SK-N-SH (cell line): ENCODE measurements around the gene CREB3L1. TPM values are rescaled to one million over a fixed set of nuclear protein-coding genes. Genes with fewer than 3 reads are reported as not detected.

Experiments
- CTCF ChIA-PET: fragments of 300-600, 350-600 bp; formaldehyde crosslinking; extraction: SDS; loops from one replicate; lab custom pipeline; 2021; lab: Yijun Ruan, JAX
- POLR2A ChIA-PET: fragments of 350-600 bp; sonication (Branson Sonifier 250); formaldehyde crosslinking; extraction: SDS; loops from one replicate; lab custom pipeline; 2020; ENCODE audit warnings: antibody characterized with exemption, inconsistent platforms; lab: Yijun Ruan, JAX
- DNase-seq: peaks from one replicate; pipeline ENCODE4 v3.0.0; 2012
- H2AFZ ChIP-seq: fragments of 200-600 bp; sonication (generic); 2 replicates; pipeline ENCODE4 v1.8.1; 2016; ENCODE audit warnings: antibody characterized with exemption, mild to moderate bottlenecking, low read depth
- H3F3A ChIP-seq: fragments of 200-600 bp; sonication (generic); replicated peaks from 2 replicates; pipeline ENCODE3; 2016; ENCODE audit warnings: antibody characterized with exemption, mild to moderate bottlenecking; ENCODE audit not compliant: insufficient read depth
- H3K27ac ChIP-seq, 2 experiments: fragments of 200-500 bp in 1 of 2; fragments of 200-600 bp in 1 of 2; sonication (Bioruptor generic) in 1 of 2; sonication (generic), shearing (Covaris generic) in 1 of 2; 2 replicates each; pipeline versions ENCODE4 v1.5.1 to v1.6.1; 2014 to 2016; ENCODE audit warnings: low read depth in 2 of 2, inconsistent platforms in 1 of 2, low read length in 1 of 2, mild to moderate bottlenecking in 1 of 2, mixed read lengths in 1 of 2
- H3K27me3 ChIP-seq: fragments of 200-600 bp; sonication (generic), shearing (Covaris generic); 2 replicates; pipeline ENCODE4 v1.6.1; 2016; ENCODE audit warnings: mixed run types; ENCODE audit not compliant: insufficient read depth
- H3K36me3 ChIP-seq, 2 experiments: fragments of 200-500 bp in 1 of 2; fragments of 200-600 bp in 1 of 2; sonication (Bioruptor generic) in 1 of 2; sonication (generic) in 1 of 2; replicated peaks in 1 of 2; 2 replicates each; pipeline versions ENCODE3 to v1.5.1; 2014 to 2016; ENCODE audit warnings: low read length in 1 of 2, mild to moderate bottlenecking in 1 of 2; ENCODE audit not compliant: insufficient read depth in 2 of 2, control insufficient read depth in 1 of 2
- H3K4me1 ChIP-seq, 2 experiments: fragments of 200-500 bp in 1 of 2; fragments of 200-600 bp in 1 of 2; sonication (Bioruptor generic) in 1 of 2; sonication (generic), shearing (Covaris generic) in 1 of 2; 2 replicates each; pipeline versions ENCODE4 v1.5.1 to v1.6.1; 2014 to 2016; ENCODE audit warnings: low read depth in 1 of 2, low read length in 1 of 2, mixed run types in 1 of 2; ENCODE audit not compliant: insufficient read depth in 2 of 2, control insufficient read depth in 1 of 2
- H3K4me2 ChIP-seq: fragments of 200-600 bp; sonication (generic), shearing (Covaris generic); 2 replicates; pipeline ENCODE4 v1.6.1; 2017; ENCODE audit warnings: mixed run types
- H3K4me3 ChIP-seq, 2 experiments: fragments of 200-500 bp in 1 of 2; fragments of 200-600 bp in 1 of 2; sonication (Bioruptor generic) in 1 of 2; sonication (generic), shearing (Covaris generic) in 1 of 2; 2 replicates each; pipeline versions ENCODE4 v1.5.1 to v1.8.1; 2014 to 2016; ENCODE audit warnings: low read depth in 2 of 2, inconsistent platforms in 1 of 2, low read length in 1 of 2, mild to moderate bottlenecking in 1 of 2, mixed read lengths in 1 of 2, moderate library complexity in 1 of 2
- H3K79me2 ChIP-seq: fragments of 200-600 bp; sonication (generic); 2 replicates; pipeline ENCODE4 v1.8.1; 2017; ENCODE audit warnings: mild to moderate bottlenecking; ENCODE audit not compliant: insufficient read depth
- H3K9ac ChIP-seq: fragments of 200-600 bp; sonication (generic); 2 replicates; pipeline ENCODE4 v1.6.1; 2017; ENCODE audit warnings: mixed run types
- H3K9me2 ChIP-seq: fragments of 200-600 bp; sonication (generic); 2 replicates; pipeline ENCODE4 v1.6.1; 2017; ENCODE audit warnings: mixed run types
- H3K9me3 ChIP-seq: fragments of 200-600 bp; sonication (generic); 2 replicates; pipeline ENCODE4 v1.6.1; 2017; ENCODE audit warnings: mixed run types, mild to moderate bottlenecking, moderate library complexity
- H4K20me1 ChIP-seq: fragments of 200-600 bp; sonication (generic); 2 replicates; pipeline ENCODE4 v1.6.1; 2017; ENCODE audit warnings: mild to moderate bottlenecking, mixed run types; ENCODE audit not compliant: insufficient read depth
- CHD2 ChIP-seq: fragments of 150-350 bp; IDR thresholded peaks from 2 replicates; pipeline ENCODE4 v1.6.1; 2018; ENCODE audit warnings: low read length; ENCODE audit not compliant: partially characterized antibody
- ELF1 ChIP-seq: IDR thresholded peaks from 2 replicates; pipeline ENCODE4 v1.4.0; 2012
- EP300 ChIP-seq, 2 experiments: IDR thresholded peaks; 2 replicates each; pipeline versions ENCODE4 v1.4.0 to v1.6.1; 2012; ENCODE audit warnings: borderline replicate concordance in 1 of 2, low read depth in 1 of 2, low read length in 1 of 2
- EZH2phosphoT487 ChIP-seq: fragments of 200-600 bp; sonication (generic); IDR thresholded peaks from 2 replicates; pipeline ENCODE4 v1.6.1; 2017; ENCODE audit warnings: low read depth, mixed run types, mild to moderate bottlenecking, antibody characterized with exemption, moderate library complexity, borderline replicate concordance
- FOSL2 ChIP-seq: IDR thresholded peaks from 2 replicates; pipeline ENCODE4 v1.4.0; 2012; ENCODE audit warnings: low read depth, mild to moderate bottlenecking, moderate library complexity, borderline replicate concordance
- FOXM1 ChIP-seq: IDR thresholded peaks from 2 replicates; pipeline ENCODE4 v1.4.0; 2012; ENCODE audit warnings: low read depth, mild to moderate bottlenecking
- GABPA ChIP-seq: IDR thresholded peaks from 2 replicates; pipeline ENCODE4 v1.4.0; 2012; ENCODE audit warnings: low read depth, mild to moderate bottlenecking
- GATA2 ChIP-seq: sonication (generic); formaldehyde crosslinking; IDR thresholded peaks from 2 replicates; pipeline ENCODE4 v1.5.0; 2020; ENCODE audit warnings: mild to moderate bottlenecking, missing genetic modification reagents
- JUND ChIP-seq: IDR thresholded peaks from 2 replicates; pipeline ENCODE4 v1.4.0; 2012
- MEF2A ChIP-seq: IDR thresholded peaks from 2 replicates; pipeline ENCODE4 v1.4.0; 2012; ENCODE audit warnings: low read depth, borderline replicate concordance
- RAD21 ChIP-seq: IDR thresholded peaks from 2 replicates; pipeline ENCODE4 v1.6.1; 2012; ENCODE audit warnings: mild to moderate bottlenecking, low read length
- RCOR1 ChIP-seq: fragments of 150-350 bp; IDR thresholded peaks from 2 replicates; pipeline ENCODE4 v1.6.1; 2017; ENCODE audit warnings: antibody characterized with exemption, low read length
- REST ChIP-seq: IDR thresholded peaks from 2 replicates; pipeline ENCODE4 v1.6.1; 2012; ENCODE audit warnings: mild to moderate bottlenecking, low read depth, low read length, moderate library complexity
- RFX5 ChIP-seq: IDR thresholded peaks from 2 replicates; pipeline ENCODE4 v1.6.1; 2012; ENCODE audit warnings: mild to moderate bottlenecking, improper control_type of control experiment, low read length
- SIN3A ChIP-seq: IDR thresholded peaks from 2 replicates; pipeline ENCODE4 v1.6.1; 2012; ENCODE audit warnings: low read depth, mild to moderate bottlenecking, low read length, moderate library complexity, borderline replicate concordance
- TCF12 ChIP-seq: IDR thresholded peaks from 2 replicates; pipeline ENCODE4 v1.4.0; 2012
- ZBTB33 ChIP-seq: IDR thresholded peaks from 2 replicates; pipeline ENCODE4 v1.4.0; 2012; ENCODE audit warnings: low read depth, borderline replicate concordance
- WGBS: methylation state at CpG from one replicate; pipeline ENCODE4 v1.1.6; 2017; ENCODE audit warnings: low lambda C conversion rate; 5-methylcytosine and 5-hydroxymethylcytosine counted together
- polyA plus RNA-seq, 3 experiments: library from polyadenylated mRNA; depleted of rRNA; stranded (reverse); fragments of >200 nt; gene quantifications; 2 replicates each; pipeline ENCODE4 v1.2.3, GENCODE V29; 2012
- TF ChIP-seq, protein P1 (sequence below): IDR thresholded peaks from 2 replicates; pipeline ENCODE4; 2012
- TF ChIP-seq, protein P2 (sequence below): fragments of 150-350 bp; IDR thresholded peaks from 2 replicates; pipeline ENCODE4 v1.6.1; 2017; ENCODE audit warnings: antibody characterized with exemption, low read length, low read depth, borderline replicate concordance

Gene CREB3L1
- polyA plus RNA-seq, 1 of the 3 experiments (the other 2 are of a cell fraction), result 14.0 TPM

- no peaks in the 10 kb centered on the region for H3F3A ChIP-seq
- H3K9ac ChIP-seq, result no peak overlapping the region
- CTCF ChIA-PET, result interaction anchor here (0.9 to 3.7 kb wide), 3 partner anchors 14 to 39 kb away, joined by 4 to 11 read pairs (median 4); no protein-coding TSS in a partner anchor
- H3K36me3 ChIP-seq, result no peaks in the 10 kb centered on the region
- no peaks in the 10 kb centered on the region for H3K9me2 ChIP-seq
- no peaks in the 10 kb centered on the region for H3K79me2 ChIP-seq
- no peak overlapping the region for H2AFZ ChIP-seq
- H3K4me1 ChIP-seq, result peaks cover 11 to 20% of the 10 kb centered on the region in 2 experiments; a peak in 3 of 4 replicates
- DNase-seq, result no peak
- H4K20me1 ChIP-seq, result no peaks in the 10 kb centered on the region
- H3K27ac ChIP-seq, result no peak overlapping the region
- H3K9me3 ChIP-seq, result no peaks in the 10 kb centered on the region
- H3K4me2 ChIP-seq, result no peak overlapping the region
- POLR2A ChIA-PET, result no interaction called here
- no peak overlapping the region for H3K4me3 ChIP-seq
- H3K27me3 ChIP-seq, result peaks cover 10% of the 10 kb centered on the region
- TF ChIP-seq, protein P1, sequence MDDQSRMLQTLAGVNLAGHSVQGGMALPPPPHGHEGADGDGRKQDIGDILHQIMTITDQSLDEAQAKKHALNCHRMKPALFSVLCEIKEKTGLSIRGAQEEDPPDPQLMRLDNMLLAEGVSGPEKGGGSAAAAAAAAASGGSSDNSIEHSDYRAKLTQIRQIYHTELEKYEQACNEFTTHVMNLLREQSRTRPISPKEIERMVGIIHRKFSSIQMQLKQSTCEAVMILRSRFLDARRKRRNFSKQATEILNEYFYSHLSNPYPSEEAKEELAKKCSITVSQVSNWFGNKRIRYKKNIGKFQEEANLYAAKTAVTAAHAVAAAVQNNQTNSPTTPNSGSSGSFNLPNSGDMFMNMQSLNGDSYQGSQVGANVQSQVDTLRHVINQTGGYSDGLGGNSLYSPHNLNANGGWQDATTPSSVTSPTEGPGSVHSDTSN, result no peak
- no peak for TF ChIP-seq GATA2
- TF ChIP-seq REST, result no peak
- TF ChIP-seq RAD21, result no peak
- TF ChIP-seq FOXM1, result no peak
- TF ChIP-seq, protein P2, sequence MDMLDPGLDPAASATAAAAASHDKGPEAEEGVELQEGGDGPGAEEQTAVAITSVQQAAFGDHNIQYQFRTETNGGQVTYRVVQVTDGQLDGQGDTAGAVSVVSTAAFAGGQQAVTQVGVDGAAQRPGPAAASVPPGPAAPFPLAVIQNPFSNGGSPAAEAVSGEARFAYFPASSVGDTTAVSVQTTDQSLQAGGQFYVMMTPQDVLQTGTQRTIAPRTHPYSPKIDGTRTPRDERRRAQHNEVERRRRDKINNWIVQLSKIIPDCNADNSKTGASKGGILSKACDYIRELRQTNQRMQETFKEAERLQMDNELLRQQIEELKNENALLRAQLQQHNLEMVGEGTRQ, result no peak
- TF ChIP-seq GABPA, result no peak
- no peak for TF ChIP-seq FOSL2
- TF ChIP-seq ELF1, result no peak
- TF ChIP-seq EZH2phosphoT487, result no peak
- no peak for TF ChIP-seq RCOR1
- no peak for TF ChIP-seq RFX5
- TF ChIP-seq EP300 (IDR thresholded peaks at IDR 0.05; ENCODE audit: borderline replicate concordance in 1 of 2, low read depth in 1 of 2, low read length in 1 of 2), result no peak
- TF ChIP-seq TCF12, result no peak
- TF ChIP-seq SIN3A, result no peak
- no peak for TF ChIP-seq JUND
- no peak for TF ChIP-seq ZBTB33
- no peak for TF ChIP-seq MEF2A
- TF ChIP-seq CHD2, result no peak
- TF ChIP-seq, all 33 proteins: peak for 0
- 93% methylated on average over 11 of the region's 11 CpGs for WGBS
These were observed 58.6 kb downstream of the CREB3L1 start for GRCh38 chr11:46335890-46336562.
